ENCODE results near the gene ZNF593. TPM values are rescaled to one million over a fixed set of nuclear protein-coding genes. Genes with fewer than 3 reads are reported as not detected.

ZNF593 gene
- total RNA-seq, 3 donors from 2014 or later (not counting 1 experiment from before 2014, with no cell fraction given): 8.6 to 17.8 (median 15.6) TPM

DNA sequence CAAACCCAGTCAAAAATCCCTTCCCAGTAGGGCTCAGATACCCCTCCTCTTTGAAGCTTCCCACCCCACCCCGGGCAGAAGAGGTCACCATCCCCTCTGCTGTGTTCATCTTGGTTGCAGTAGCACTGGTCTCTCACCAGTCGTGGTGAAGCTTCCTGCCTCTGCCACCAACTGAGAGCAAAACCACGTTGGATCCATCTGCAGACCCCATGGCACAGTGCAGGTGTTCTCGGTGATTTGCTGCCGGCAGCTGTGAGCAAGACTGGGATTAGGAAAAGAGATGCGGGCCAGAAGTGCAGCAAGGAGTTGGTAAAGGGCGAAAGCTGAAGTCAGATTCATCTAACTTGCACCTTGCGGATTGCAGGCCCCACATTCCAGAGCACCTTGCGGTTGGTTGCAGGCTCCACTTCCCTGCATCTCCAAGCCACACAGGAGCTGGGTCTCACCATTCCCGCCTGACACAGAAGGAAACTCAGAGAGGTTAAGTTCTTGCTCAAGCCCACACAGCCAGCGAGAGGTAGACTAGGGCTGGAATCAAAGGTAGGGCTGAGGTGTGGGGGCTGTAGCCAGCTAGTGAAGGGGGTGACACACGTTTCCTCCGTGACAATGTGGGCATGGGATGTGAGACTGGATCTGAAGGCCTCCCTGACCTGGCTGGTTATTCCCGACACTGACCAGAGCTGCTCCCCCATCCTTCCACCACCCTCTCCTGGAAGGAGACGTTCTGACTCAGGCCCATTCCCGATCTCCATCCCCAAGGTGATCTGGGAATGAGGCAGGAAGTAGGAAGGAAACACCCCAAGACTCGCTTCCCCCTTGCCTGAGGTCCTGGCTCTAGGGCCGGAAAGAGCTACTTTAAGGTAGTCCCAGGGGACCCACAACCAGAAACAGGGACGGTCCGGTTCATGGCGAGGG lies 14.1 kb upstream of the ZNF593 start:
- ATAC-seq: no peak
- WGBS (ENCODE audit: insufficient coverage): 53% methylated on average over 21 of the region's 21 CpGs
- Histone ChIP-seq H3K9me3 (ENCODE audit: control insufficient read depth, insufficient read depth, low read length) (no peaks in the 10 kb centered on the region), H3K36me3 (ENCODE audit: control insufficient read depth, insufficient read depth, low read length) (no peaks in the 10 kb centered on the region), H3K27ac (ENCODE audit: low read length) (no peak overlapping the region), H3K4me3 (ENCODE audit: low read length) (no peak overlapping the region), H3K4me1 (ENCODE audit: control insufficient read depth, insufficient read depth, low read length) (peaks cover 4% of the 10 kb centered on the region), H3K27me3 (ENCODE audit: control insufficient read depth, insufficient read depth, low read length) (peaks cover 12% of the 10 kb centered on the region)
- no peak overlapping the region for H3K27ac Mint-ChIP-seq
- H3K4me3 Mint-ChIP-seq: no peak overlapping the region
- intact Hi-C loops (cut with micrococcal nuclease): no loop called here
- DNase-seq: no peak
- TF ChIP-seq, protein P1, sequence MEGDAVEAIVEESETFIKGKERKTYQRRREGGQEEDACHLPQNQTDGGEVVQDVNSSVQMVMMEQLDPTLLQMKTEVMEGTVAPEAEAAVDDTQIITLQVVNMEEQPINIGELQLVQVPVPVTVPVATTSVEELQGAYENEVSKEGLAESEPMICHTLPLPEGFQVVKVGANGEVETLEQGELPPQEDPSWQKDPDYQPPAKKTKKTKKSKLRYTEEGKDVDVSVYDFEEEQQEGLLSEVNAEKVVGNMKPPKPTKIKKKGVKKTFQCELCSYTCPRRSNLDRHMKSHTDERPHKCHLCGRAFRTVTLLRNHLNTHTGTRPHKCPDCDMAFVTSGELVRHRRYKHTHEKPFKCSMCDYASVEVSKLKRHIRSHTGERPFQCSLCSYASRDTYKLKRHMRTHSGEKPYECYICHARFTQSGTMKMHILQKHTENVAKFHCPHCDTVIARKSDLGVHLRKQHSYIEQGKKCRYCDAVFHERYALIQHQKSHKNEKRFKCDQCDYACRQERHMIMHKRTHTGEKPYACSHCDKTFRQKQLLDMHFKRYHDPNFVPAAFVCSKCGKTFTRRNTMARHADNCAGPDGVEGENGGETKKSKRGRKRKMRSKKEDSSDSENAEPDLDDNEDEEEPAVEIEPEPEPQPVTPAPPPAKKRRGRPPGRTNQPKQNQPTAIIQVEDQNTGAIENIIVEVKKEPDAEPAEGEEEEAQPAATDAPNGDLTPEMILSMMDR (IDR thresholded peaks at IDR 0.05): no peak
- H3K36me3 Mint-ChIP-seq: no peaks in the 10 kb centered on the region
- H3K27me3 Mint-ChIP-seq (ENCODE audit: low read depth in 2 of 2): peaks cover 32 to 37% of the 10 kb centered on the region in 2 donors
- H3K4me1 Mint-ChIP-seq: peaks cover 0 to 5% of the 10 kb centered on the region in 2 donors
- H3K9me3 Mint-ChIP-seq: no peaks in the 10 kb centered on the region

DNA sequence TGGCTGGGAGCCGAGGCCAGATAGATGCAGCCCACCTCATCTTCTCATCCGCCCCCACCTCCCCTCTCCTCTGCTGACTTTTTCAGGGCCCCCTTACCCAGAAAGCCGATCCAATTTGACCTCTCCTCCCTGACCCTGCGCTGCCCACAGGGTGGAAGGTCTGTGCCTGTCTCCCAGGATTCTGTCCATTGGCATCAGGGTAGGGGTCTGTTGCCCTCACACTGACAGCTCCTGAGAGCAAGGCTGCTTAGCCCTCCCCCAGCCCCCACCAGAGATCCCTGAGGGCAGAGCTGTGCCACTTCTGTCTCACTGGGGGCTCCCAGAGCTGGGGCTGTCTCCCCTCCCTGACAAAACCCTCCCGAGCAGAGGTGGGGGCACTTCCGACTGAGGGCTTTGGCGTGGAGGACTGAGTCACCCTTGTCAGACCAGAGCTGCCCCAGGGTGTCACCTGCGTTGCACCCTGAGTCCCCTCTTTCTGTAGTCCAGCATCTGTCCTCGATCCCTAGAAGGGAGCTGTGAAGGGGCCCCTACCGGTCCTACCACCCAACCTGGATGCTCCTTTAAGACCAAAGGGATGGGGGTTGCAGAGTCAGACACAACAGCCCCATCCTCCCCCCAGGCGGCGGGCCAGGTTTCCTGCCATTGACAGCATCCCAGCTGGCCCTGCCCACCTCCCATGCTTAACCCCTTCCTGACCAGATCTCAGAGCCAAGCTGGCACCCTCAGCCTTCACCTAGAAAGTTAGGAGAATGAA lies 13.2 kb upstream of the ZNF593 start:
- Mint-ChIP-seq H3K27me3 (ENCODE audit: low read depth in 2 of 2) (peaks cover 29 to 37% of the 10 kb centered on the region in 2 donors), H3K36me3 (no peaks in the 10 kb centered on the region), H3K4me1 (peaks cover 0 to 5% of the 10 kb centered on the region in 2 donors), H3K4me3 (no peak overlapping the region), H3K27ac (no peak overlapping the region), H3K9me3 (no peaks in the 10 kb centered on the region)
- ATAC-seq: peak in 2 of 3 donors; percentile 29 to 53
- H3K27me3 ChIP-seq (ENCODE audit: control insufficient read depth, insufficient read depth, low read length): peaks cover 12% of the 10 kb centered on the region
- H3K9me3 ChIP-seq (ENCODE audit: control insufficient read depth, insufficient read depth, low read length): no peaks in the 10 kb centered on the region
- peaks cover 9% of the 10 kb centered on the region for H3K4me1 ChIP-seq (ENCODE audit: control insufficient read depth, insufficient read depth, low read length)
- H3K27ac ChIP-seq (ENCODE audit: low read length): no peak overlapping the region
- intact Hi-C loops (cut with micrococcal nuclease): no loop called here
- 26% methylated on average over 12 of the region's 12 CpGs for WGBS (ENCODE audit: insufficient coverage)
- no peaks in the 10 kb centered on the region for H3K36me3 ChIP-seq (ENCODE audit: control insufficient read depth, insufficient read depth, low read length)
- no peak for DNase-seq
- no peak overlapping the region for H3K4me3 ChIP-seq (ENCODE audit: low read length)
- TF ChIP-seq, protein P1 (IDR thresholded peaks at IDR 0.05): no peak

DNA sequence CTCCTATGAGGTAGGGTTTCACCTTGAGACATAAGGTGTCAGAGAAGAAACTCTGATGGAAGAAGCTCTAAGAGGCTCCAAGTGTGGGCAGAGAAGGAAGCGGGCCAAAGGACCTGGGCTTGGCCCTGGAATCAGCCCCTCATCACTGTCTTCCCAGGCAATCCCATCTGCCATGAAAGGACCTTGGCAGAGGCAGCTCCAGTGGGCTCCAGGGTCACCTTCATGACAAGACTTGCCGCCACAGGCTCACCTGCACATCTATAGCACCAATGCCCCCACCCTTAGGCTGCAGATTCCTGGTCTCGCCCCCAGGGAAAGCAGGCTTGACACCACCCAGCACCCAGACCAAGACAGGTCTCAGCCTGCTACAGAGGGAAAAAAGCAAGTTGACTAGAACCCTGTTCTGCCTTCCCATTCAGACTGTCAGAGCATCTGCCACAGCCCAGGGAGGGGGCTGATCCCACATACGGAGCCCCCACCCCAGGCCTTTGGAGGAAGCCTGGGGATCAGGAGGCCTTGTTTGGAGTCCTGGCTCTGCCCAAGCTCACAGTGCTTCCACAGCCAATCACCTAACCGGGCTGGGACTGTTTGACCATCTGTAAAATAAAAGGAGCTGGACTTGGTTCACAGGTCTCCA lies 11.3 kb upstream of the ZNF593 start:
- no peak overlapping the region for H3K4me3 Mint-ChIP-seq
- H3K27ac Mint-ChIP-seq: no peak overlapping the region
- Histone ChIP-seq H3K4me1 (ENCODE audit: control insufficient read depth, insufficient read depth, low read length) (peaks cover 17% of the 10 kb centered on the region), H3K9me3 (ENCODE audit: control insufficient read depth, insufficient read depth, low read length) (no peaks in the 10 kb centered on the region), H3K4me3 (ENCODE audit: low read length) (no peak overlapping the region), H3K36me3 (ENCODE audit: control insufficient read depth, insufficient read depth, low read length) (no peaks in the 10 kb centered on the region), H3K27me3 (ENCODE audit: control insufficient read depth, insufficient read depth, low read length) (peaks cover 21% of the 10 kb centered on the region), H3K27ac (ENCODE audit: low read length) (no peak overlapping the region)
- WGBS (ENCODE audit: insufficient coverage): 89% methylated on average over 5 of the region's 5 CpGs
- H3K36me3 Mint-ChIP-seq: no peaks in the 10 kb centered on the region
- intact Hi-C loops (cut with micrococcal nuclease): no loop called here
- TF ChIP-seq, protein P1 (IDR thresholded peaks at IDR 0.05): no peak
- ATAC-seq: no peak
- no peak for DNase-seq
- H3K9me3 Mint-ChIP-seq: no peaks in the 10 kb centered on the region
- H3K4me1 Mint-ChIP-seq: peaks cover 0 to 9% of the 10 kb centered on the region in 2 donors
- H3K27me3 Mint-ChIP-seq (ENCODE audit: low read depth in 2 of 2): peaks cover 34 to 37% of the 10 kb centered on the region in 2 donors

All from natural killer cell (primary cell).